Loucy (cell line): Measurements from ENCODE around the gene HBE1.

Source experiments
- CTCF ChIP-seq: fragments of 200-600 bp; sonication (generic); conservative IDR thresholded peaks from 2 replicates; pipeline ENCODE4 v1.5.1; 2014; ENCODE audit warnings: mild to moderate bottlenecking, antibody characterized with exemption, low read length
- EZH2phosphoT487 ChIP-seq: fragments of 200-600 bp; IDR thresholded peaks from 2 replicates; pipeline ENCODE4 v1.6.1; 2018; ENCODE audit warnings: antibody characterized with exemption, mild to moderate bottlenecking, moderate library complexity, borderline replicate concordance

DNA sequence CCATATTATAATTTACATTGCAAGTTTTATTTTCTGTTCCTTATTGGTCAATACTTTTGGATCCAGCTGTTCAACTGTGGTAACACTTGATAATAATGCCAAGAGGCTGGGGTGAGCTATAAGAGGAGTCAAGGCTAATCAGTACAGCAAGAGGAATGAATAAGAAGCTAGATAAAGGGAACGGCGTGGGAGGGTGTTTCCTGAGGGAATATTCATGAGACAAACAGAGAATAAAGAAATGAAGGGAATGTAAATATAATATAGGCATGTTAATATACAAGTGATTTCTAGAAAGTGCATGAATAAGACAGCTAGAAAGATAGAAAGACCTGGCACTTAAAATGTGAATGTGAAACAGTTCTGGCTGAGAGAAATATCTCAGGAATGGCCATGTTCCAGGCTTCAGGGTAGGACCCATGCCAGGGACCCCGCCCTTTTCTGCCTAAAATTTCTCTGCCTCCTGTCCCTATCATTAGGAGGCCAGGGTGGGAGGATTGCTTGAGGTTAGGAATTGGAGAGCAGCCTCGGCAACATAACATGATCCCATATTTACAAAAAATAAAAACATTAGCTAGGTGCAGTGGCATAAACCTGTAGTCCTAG is 28.1 kb upstream of the HBE1 start:
- TF ChIP-seq CTCF (no peak), EZH2phosphoT487 (no peak)
